ENCODE measurements around the gene RPS2.

DNA sequence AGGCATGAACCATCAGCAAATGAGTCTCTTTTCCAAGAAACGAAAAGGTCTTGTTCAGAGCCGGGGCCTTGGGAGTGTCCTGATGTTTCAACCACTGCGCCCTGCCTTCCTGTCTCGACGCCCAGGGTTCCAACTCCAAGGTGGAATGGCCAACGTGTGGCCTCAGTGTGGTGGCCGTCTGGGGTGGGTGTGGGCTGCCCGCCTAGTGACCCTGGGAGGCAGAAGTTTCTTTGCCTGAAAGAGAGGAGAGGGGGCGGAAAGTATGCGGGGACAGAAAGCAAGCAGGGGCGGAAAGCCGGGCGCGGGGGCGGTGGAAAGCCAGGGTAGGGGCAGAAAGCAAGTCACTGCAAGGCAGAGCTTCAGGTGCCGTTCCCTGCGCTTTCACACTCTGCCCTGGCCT lies 25.7 kb downstream of the RPS2 start:
- TF ChIP-seq EZH2 (IDR thresholded peaks at IDR 0.05; ENCODE audit: insufficient read depth, poor library complexity, severe bottlenecking) = no peak
- no peak for TF ChIP-seq EZH2phosphoT487 (IDR thresholded peaks at IDR 0.05; ENCODE audit: insufficient read depth, low read depth)

All from GM23248 (cell line).